Activated CD8-positive, alpha-beta memory T cell treated with anti-CD3 and anti-CD28 coated beads, Interleukin-2, amount 50 U/mL, for 24 hours (primary cell): ENCODE measurements around the gene CBLB.

Source experiments
- DNase-seq: peaks from one replicate; pipeline ENCODE4 v3.0.0-alpha.2; 2020; ENCODE audit errors: extremely low read depth

CBLB gene

DNA sequence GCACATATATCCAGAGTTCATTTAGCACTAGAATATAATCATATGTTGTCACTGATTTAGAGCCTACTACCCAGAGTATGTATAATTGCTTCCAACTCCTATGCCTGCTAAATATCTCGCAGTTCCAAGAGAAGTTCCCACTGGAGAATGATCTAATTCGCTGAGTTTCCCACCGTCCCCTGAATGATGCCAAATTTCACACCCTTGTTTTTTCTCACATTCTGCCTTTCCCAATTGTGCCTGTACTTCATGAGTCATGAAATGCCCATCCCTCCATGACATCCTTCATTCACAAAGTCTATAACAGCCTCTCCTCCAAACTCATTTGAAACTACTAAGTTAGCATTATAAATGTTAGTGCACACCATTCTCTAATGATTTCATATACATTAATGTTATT is 177.2 kb downstream of the CBLB start:
- no peak for DNase-seq

GRCh38 chr3:105691053-105691452 is 177.8 kb downstream of the CBLB start:
- no peak for DNase-seq

GRCh38 chr3:105688821-105689220 is 180.0 kb downstream of the CBLB start:
- DNase-seq = no peak

DNA sequence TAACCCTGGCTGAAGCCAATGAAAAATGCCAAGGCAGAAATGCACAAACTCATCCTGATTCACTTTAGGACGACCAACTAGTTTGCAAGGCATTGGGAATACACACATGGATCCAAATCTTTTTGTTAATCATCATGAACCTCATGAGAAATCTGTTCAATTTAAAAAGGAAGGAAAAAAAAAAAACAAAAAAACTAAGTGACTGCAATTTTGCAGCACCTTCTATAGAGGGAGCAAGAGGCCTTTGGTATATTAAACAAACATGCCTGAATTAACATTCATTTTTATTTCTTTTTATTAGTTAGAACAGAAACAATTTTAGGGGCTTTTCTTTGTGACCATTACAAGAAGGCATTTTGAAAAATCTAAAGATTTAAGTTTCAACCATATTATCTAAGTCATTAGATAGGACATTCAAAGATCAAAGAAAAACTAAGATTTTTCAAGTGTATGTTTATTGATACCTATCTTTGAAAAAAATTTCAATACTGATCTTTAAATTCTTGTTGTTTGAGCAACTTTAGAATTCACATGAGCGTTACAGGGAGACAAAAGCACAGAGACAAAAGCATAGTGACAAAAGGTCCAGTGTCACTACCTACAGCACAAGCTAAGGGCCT is 182.4 kb downstream of the CBLB start:
- no peak for DNase-seq

- no peak for DNase-seq
Observed at GRCh38 chr3:105679951-105680350, 188.9 kb downstream of the CBLB start.

- DNase-seq = no peak
Observed at GRCh38 chr3:105678017-105678416, 190.8 kb downstream of the CBLB start.

DNA sequence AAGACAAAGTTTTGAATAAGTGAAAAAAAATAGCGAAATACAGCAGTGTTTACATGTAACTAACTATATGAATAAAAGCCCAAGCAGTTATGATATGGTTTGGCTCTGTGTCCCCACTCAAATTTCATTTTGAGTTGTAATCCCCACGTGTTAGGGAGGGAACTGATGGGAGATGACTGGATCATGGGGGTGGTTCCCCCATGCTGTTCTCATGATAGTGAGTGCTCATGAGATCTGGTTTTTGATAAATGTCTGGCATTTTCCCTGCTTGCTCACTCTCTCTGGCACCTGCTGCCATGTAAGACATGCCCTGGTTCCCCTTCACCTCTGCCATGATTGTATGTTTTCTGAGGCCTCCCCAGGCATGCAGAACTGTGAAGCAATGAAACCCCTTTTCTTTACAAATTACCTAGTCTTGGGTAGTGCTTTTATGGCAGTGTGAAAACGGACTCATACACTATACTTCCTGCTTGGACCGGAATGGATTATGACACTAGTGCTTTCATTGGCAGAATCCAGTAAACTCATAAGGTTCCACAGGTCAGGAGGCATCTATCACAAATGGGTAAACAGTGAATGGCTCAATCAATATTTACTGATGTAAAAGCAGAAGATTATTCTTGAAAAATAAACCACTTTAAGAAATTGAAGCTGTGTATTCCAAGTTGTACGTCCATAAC is 192.1 kb downstream of the CBLB start:
- peak; percentile 9 for DNase-seq

- no peak for DNase-seq
Observed at GRCh38 chr3:105674437-105675065, 194.3 kb downstream of the CBLB start.

DNA sequence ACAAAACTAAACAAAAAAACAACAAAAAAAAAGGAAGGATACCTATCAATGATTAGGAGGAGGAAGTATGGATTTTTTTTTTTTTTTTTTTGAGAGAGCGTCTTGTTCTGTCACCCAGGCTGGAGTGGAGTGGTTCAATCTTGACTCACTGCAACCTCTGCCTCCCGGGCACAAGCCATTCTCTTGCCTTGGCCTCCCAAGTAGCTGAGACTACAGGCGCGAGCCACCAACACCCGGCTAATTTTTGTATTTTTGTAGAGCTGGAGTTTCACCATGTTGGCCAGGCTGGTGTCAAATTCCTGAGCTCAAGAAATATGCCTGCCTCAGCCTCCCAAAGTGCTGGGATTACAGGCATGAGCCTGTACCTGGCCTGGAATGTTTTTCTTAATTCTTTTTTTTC is 195.8 kb downstream of the CBLB start:
- DNase-seq = no peak

DNA sequence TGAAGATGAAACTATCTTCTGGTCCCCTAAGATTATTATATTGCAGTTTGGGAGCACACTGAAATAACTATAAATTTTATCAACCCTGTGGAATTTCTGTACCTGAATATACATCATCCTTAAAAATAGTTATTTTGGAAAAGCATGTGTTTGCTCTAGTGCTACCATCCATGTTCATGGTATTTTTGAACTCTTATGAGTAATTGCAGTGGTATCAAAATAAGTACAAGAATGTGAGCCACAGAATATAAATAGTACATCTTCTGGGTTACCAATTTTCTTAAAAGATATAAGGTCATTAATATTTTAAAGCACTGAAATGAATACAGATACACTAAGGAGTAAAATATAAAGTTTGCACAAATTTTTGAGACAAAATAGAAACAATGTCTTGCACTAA is 206.5 kb downstream of the CBLB start:
- no peak for DNase-seq

- no peak for DNase-seq
Observed at GRCh38 chr3:105661461-105661860, 207.4 kb downstream of the CBLB start.

GRCh38 chr3:105656651-105657504 is 211.9 kb downstream of the CBLB start:
- no peak for DNase-seq

- DNase-seq = no peak
Observed at GRCh38 chr3:105653868-105654267, 214.9 kb downstream of the CBLB start.

DNA sequence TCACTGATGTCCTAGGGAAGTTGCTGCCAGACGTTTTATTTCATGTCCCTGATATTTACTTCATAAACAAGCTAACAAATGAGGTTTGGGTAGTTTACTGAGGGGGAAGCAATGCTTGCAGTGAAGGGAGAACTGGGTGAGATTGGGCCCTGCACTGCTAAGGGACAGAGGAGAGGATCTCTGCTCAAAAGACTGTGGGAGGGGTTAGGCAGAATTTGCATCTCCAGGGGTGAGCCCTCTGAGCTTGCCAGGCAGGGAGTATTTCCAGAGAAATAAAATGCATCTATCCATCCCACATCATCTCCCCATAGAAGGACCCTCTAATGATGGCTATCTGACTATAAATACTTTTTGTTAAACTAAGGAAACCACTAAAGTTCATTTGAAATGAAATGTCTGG is 215.6 kb downstream of the CBLB start:
- DNase-seq = no peak

DNA sequence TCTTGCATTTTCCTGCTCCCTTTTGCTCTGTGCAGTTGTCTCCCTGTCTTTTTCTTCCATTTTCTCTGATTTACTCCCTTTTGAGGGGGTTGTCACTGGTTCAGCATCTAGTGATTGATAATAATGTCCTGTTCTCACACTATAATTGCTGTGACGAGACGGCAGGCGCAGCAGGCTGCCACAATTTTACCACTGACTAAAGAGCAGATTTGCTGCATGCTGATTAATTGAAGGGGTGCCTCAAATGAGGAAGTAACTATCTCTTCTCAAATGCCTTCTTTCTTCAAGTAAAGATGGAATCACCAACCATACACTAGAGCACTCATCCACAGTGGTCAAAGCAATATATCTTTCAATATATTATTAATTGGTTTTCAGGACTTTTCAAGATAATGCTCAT is 219.3 kb downstream of the CBLB start:
- DNase-seq = no peak

- DNase-seq = no peak
Observed at GRCh38 chr3:105647047-105647446, 221.8 kb downstream of the CBLB start.

DNA sequence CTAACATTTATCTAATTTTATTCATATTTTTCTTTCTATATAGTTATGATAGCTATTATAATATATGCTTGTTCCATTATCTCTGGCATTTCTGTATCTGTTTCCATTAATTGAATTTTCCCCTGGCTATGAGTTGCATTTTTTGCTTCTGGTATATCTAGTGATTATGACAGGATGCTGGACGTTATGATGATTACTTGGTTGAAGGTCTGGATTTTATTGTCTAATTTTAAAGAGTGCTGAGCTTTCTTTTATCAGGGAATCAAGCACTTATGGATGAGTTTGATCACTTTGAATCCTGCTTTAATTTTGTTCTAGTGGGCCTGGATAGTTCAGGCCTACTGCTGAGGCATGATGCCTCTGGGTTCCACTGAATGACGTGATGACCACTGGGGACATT is 229.7 kb downstream of the CBLB start:
- no peak for DNase-seq

- DNase-seq = no peak
Observed at GRCh38 chr3:105634708-105635107, 234.1 kb downstream of the CBLB start.

GRCh38 chr3:105629718-105630117 is 239.1 kb downstream of the CBLB start:
- DNase-seq = no peak

DNA sequence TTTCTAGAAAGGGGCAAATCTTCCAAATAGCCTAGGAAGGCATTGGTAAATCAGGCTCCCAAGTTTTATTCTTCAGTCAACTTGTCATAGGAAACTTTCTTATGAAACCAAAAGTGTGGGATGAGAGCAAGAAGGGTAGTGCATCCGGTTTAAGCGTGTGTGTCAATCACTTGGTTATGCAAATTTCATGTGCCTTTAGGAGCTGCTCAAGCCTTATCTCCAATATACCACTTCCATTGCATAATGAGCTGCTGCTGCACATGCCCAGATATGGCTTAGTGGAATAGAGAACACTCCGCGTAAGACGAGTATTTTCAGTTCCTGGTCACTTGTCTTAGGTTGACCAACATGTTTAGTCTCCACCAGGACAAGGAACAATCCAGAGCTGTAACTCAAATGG is 242.1 kb downstream of the CBLB start:
- no peak for DNase-seq

GRCh38 chr3:105622169-105622568 is 246.6 kb downstream of the CBLB start:
- DNase-seq = no peak

- no peak for DNase-seq
Observed at GRCh38 chr3:105620236-105620635, 248.6 kb downstream of the CBLB start.
